Mammary epithelial cell (primary cell): Measurements from ENCODE around the gene ACP3.

Experiments used
- CTCF ChIP-seq, 2 donors: IDR thresholded peaks in 1 of 2; conservative IDR thresholded peaks in 1 of 2; 2 replicates each; pipeline ENCODE4 v1.5.1; 2011 to 2012; ENCODE audit warnings: inconsistent platforms in 2 of 2, low read length in 2 of 2, mild to moderate bottlenecking in 2 of 2, control low read depth in 1 of 2, low read depth in 1 of 2; ENCODE audit not compliant: insufficient read depth in 1 of 2; ENCODE audit errors: extremely low read depth in 1 of 2
- EZH2 ChIP-seq: IDR thresholded peaks from 2 replicates; pipeline ENCODE4 v1.6.1; 2012; ENCODE audit warnings: low read length, inconsistent platforms, borderline replicate concordance

- TF ChIP-seq CTCF (conservative IDR thresholded peaks at IDR 0.05 in 1 of 2, IDR thresholded peaks at IDR 0.05 in 1 of 2; ENCODE audit: extremely low read depth in 1 of 2, insufficient read depth in 1 of 2, low read depth in 1 of 2, low read length in 2 of 2) = no peak
- no peak for TF ChIP-seq EZH2
Measured at GRCh38 chr3:132354916-132355702, 37.9 kb downstream of the ACP3 start.
